GM21786 (cell line): ENCODE measurements around the gene ACP5.
A peak's percentile ranks its signal among the peaks of the same experiment; 100 is the strongest.
"Not testable (repeated sequence)": the region's sequence is repeated elsewhere in the genome, so short reads cannot be mapped to it uniquely, and the experiment has no call there.

Source experiments
- ATAC-seq: cut with Tn5 transposase; IDR thresholded peaks from one replicate; pipeline ENCODE4 v1.9.1; 2021; ENCODE audit not compliant: unreplicated experiment

The ACP5 gene

DNA sequence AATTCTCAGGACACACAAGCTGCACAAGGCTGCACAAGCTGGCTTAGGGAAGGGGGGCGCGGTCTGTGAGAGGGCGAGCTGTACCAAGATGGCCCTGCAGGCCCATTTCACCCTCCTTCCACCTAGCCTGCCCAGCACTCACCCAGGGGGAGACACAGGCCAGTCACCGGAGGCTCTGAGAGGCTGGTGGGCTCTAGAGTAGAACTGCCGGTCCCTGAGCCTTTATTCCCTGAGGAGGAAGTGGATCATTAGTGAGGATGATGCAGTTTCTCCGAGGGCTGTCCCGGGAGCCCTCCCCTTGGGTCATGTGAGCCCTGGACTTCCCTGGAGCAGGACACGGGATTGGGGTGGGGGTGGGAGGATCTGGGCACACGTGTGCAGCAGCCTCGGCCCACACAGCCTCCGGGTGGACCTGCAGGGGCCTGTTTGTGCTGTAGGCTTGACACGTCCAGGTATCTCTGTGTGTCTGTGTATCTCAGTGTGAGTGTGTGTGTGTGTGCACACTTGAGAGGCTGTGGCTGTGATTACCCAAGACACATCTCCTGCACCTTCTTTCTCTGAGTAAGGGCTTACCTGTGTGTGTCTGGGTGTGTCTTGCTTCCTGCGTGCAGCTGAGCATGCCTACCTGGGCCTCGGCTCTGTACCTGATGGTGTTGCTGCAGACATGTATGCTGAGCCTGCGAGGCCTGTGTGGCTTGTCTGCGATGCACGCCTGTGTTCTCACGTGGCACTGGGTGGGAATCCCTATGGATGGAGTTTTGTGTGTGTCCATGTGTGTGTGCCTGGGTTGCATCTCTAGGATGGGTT lies at the start of gene ACP5:
TSS of gene ACP5 (minus strand) at position 195 of the 807 bp plus-strand sequence. CDS start 328 bp downstream, outside the sequence.
- ATAC-seq = no peak

DNA sequence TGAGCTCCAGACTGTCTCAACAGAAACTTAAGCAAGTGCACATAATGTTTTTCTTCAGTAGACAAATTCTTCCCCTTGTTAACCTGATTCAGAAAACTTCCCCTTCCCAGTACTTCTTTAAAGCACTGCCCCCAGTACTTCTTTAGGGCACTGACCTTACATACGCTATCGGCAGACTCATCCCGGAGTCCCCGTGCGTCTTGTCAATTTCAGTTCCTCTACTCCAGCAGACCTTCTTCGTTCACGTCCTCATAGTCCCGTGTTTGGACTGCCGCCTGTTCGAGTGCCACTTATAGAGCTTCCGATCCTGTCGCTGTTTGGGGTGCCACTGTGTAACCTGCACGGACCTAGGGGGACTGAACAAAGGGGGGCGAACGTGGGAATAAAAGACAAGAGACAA lies 48.8 kb upstream of the ACP5 start:
- no peak for ATAC-seq

DNA sequence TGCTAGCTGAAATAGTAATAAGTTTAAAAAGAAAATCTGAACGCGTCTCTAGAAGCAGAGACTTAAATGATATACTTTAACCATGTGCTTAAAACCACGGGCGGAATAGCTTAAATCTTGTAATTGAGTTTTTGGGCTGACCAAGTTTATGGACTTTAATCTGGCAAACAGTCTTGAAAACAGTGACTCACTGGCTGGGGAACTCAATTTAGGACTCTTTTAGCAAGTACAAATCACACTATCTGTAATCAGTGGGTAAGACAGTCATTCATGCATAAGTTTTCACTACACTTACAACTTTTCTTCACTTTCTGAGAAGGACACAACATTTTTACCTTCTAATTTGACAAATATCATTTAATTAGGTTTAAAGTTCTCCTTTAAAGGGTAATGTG lies 46.6 kb upstream of the ACP5 start:
- no peak for ATAC-seq

DNA sequence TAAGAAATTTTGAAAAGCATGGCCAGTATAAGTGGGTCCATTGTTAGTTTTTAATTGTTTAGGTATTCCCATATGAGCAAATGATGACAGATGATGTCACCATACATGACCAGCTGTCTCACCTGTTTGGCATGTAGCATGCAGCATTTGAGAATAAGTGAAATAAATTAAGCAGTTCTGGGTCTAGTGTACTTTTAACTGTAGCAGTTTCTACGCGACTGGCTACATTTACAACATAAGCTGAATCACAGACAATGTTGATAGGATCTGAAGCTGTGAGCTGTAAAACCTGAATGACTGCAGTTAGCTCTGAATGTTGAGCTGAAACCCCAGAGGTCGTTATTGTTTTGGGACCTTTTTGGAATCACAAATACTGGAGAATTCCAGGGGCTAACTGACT lies 45.0 kb upstream of the ACP5 start:
- not testable (repeated sequence) for ATAC-seq

DNA sequence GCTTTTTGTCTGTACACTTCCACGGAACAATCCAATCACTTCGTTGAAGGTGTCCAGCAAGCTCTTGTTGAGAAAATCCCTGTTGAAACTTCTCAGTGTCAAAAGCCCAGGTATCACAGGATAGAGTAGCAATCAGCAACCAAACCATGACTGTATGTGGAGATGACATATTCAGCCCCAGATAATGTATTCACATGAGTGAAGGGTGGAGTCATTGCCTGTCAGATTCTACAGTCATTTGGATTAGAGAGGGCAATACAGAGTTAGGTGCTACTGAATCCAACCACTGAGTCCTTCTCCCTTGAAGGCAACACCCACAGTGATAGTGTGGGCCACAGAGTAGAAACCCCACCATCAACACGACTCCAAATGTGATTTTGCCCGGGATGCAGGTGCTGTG lies 43.1 kb upstream of the ACP5 start:
- ATAC-seq = no peak

DNA sequence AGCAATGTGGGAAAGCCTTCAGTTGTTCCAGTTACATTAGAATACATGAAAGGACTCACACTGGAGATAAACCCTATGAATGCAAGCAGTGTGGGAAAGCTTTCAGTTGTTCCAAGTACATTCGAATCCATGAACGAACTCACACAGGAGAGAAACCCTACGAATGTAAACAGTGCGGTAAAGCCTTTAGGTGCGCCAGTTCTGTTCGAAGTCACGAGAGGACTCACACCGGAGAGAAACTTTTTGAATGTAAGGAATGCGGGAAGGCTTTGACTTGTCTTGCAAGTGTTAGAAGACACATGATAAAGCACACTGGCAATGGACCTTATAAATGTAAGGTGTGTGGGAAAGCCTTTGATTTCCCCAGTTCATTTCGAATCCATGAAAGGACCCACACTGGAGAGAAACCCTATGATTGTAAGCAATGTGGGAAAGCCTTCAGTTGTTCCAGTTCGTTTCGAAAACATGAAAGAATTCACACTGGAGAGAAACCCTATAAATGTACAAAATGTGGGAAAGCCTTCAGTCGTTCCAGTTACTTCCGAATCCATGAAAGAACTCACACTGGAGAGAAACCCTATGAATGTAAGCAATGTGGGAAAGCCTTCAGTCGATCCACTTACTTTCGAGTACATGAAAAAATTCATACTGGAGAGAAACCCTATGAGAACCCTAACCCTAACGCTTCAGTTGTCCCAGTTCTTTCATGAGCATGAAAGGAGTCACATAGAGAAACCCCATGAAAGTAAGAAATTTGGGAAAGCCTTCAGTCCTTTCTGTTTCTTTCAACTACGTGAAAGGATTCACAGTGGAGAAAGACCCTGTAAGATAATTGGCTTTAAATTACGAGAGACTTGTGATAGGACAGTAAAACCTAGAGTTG lies 40.0 kb upstream of the ACP5 start:
- no peak for ATAC-seq

DNA sequence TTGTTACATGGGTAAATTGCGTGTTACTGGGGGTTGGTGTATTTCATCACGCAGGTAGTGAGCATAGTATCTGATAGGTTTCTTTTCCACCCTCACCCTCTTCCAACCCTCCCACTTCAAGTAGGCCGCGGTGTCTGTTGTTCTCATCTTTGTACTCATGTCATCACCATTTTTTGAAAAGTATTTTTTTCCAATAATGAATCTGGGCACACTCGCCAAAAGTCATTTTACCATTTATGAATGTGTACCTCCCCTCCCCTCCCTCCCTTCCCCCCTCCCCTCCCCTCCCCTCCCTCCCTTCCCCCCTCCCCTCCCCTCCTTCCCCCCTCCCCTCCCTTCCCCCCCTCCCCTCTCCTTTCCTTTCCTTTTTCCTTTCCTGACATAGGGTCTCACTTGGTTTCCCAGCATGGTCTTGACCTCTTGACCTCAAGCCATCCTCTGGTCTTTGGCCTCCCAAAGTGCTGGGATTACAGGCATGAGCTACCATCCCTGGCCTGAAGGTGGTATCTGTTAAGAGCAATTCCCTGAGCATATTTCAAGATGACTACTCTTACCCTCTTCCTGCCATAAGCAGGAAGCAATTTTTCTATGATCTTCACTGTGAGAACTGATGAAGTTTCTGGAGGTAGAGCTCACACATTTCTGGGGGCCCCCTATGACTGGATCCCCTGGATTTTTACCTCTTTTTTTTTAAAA lies 35.5 kb upstream of the ACP5 start:
- ATAC-seq = no peak

DNA sequence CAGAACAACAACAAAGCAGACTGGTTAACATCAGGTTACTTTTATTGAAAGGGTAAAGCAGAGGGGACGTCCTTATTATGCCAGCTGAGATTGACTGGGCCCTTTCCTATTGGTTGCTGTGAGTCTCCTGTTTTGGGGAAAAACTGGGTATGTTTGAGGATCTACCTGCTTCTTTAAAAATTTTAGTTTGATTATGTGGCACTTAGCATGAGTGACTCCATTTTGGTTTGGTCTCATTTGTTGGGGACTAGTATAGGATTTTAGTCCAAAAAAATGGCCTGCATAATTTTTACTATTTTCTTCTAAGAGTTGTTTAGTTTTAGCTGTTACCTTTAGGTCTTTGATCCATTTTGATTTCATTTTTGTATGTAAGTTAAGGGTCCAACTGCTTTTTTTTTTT lies 34.3 kb upstream of the ACP5 start:
- ATAC-seq = no peak

DNA sequence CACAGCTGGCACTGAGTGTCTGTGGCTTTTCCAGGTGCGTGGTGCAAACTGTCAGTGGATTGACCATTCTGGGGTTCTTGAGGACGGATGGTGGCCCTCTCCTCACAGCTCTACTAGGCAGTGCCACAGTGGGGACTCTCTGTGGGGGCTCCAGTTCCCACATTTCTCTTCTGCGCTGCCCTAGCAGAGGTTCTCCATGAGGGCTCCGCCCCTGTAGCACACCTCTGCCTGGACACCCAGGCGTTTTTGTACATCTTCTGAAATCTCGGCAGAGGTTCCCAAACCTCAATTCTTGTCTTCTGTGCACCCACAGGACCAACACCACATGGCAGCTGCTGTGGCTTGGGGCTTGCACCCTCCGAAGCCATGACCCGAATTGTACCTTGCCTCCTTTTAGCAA lies 29.0 kb upstream of the ACP5 start:
- ATAC-seq = no peak

DNA sequence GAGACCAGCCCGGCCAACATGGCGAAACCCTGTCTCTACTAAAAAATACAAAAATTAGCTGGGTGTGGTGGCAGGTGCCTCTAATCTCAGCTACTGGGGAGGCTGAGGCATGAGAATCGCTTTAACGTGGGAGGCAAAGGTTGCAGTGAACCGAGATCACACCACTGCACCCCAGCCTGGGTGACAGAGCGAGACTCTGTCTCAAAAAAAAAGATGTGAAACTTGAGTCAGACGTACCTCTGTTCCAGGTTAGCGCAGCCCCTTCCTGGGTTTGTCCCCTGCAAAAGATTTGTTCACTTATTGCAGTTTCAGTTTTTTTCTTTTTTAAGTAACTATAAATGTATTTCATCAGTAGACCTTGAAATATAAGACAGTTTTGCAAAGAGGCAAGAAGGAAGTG lies 22.3 kb upstream of the ACP5 start:
- ATAC-seq = not testable (repeated sequence)

DNA sequence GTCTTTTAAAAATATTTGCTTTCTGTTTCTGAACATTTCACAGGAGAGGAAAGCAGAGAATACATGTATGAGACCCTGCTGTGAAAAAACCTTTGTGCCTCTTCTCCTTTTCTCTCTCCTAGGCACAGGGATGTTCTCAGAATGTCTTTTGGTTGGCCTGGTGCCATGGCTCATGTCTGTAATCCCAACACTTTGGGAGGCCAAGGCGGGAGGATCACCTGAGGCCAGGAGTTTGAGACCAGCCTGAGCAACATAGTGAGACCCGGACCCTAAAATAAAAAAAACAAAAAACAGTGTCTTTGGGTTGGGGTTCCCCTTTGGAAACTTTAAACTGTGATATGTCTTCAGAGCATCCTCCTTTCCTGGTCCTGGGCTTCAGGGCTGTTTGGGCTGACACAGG lies 21.3 kb upstream of the ACP5 start:
- no peak for ATAC-seq

DNA sequence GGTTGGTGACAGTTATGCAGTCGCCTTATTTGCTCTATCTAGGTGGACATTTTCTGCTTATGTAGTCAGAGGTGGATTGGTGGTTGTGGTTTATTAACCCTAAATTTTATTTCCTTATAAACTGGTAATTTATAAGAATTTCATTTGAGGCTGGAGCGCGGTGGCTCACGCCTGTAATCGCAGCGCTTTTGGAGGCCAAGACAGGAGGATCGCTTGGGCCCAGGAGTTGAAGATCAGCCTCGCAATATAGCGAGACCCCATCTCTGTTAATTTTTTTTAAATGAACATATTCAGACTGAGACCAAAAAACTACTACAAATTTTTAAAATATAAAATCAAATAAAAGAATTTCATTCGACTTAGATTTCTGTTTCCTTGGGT lies 20.6 kb upstream of the ACP5 start:
- no peak for ATAC-seq

DNA sequence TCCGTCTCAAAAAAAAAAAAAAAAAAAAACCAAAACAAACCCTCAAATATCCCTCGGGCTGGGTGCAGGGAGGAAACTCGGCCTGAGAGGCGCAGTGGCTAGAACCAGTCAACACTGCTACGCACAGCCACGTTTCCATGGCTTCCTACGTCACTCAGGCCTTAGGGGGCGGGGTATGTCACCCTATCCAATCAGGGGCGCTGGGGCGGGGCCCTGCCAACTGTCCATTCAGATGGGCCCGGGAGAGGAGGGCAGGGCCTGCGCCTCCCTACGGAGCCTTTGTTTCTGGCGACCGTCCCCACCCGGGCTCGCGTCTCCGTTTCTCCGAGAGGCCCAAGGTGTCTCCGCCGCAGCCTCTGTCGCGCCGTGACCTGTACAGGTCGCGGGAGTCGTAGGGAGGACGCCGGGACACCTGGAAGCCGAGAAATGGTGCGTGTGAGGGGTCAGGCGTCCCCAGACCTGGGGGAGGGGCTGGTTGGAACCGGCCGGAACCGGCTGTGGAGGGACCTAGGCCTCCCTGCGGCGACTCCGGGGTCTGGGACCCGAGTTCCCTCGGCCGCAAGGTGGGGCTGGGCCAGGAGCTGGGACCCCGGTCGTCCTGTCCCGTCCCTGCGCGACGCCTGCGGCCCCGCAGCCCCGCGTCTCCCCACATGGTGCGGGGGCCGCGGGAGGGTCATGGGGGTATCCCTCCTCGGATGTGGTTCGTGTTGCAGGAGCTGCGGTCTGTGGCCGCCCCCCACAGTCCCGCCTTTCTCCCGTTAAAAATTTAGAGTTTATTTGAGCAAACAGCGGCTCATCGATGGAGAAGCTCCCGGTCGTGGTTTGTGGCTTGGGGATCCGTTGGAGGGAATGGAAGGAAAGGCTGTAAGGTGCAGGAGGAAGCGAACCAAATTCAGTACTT lies 20.0 kb upstream of the ACP5 start, which contains the start of gene ZNF627:
TSS of gene ZNF627 (plus strand) at position 282 of the 901 bp plus-strand sequence. CDS start at position 427, 145 bp downstream.
- ATAC-seq = peak; percentile 96

DNA sequence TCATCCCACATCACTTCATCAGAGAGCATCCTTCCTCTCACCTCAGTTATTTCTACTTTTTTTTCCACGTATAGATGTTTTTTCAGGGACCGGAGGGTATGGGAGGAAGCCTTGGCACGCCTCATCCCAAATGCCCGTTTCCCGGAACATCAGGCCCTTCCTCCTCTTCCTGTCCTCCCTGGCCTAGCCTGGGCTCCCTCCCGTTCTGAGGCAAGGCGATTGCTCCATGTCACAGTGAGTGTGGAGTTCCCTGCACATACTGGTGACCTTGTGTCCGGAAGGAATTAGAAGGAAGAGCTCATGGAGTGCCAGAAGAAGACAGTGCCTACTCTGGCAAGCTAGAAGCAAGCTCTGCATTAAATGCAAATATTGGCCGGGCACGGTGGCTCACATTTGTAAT lies 18.7 kb upstream of the ACP5 start:
- ATAC-seq = no peak

DNA sequence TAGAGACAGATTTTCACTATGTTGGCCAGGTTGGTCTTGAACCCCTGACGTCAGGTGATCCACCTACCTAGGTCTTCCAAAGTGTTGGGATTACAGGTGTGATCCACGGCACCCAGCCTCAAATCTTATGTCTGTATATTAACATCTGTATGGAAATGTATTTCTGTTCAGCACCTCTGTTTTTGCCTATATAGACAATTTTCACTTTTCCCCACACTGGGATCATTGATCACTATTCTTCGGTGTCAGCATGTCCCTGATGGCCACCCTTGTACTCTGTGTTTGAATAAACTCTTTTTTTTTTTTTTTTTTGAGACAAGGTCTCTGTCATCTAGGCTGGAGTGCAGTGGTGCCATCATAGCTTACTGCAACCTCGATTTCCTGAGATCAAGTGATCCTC lies 16.6 kb upstream of the ACP5 start:
- no peak for ATAC-seq

DNA sequence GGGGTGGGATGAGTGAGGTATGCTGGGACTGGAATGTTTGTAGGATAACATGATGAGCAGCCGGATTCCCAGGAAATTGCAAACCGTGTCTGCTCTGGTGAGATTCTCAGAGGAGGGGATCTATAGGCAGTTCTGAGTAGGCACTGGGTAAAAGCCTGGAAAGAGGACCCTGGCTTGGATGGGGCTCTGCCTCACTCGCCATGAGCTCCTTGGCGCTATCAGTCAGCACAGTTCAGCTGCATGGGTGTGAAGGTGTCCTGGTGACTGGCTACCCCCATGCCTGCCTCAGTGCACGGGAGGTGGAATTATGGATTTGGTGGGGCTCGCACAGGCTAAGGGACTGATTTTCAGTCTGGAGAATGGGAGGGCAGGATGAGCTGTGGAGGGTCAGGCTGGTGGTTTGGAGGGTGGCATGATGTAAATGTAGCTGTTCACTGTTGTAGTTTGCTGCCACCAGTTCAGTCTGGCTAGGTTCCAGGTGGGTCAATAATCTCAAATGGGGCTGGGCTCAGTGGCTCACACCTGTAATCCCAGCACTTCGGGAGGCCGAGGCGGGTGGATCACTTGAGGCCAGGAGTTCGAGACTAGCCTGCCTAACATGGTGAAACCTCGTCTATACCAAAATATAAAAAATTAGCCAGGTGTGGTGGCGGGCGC lies 10.7 kb upstream of the ACP5 start:
- ATAC-seq = no peak

DNA sequence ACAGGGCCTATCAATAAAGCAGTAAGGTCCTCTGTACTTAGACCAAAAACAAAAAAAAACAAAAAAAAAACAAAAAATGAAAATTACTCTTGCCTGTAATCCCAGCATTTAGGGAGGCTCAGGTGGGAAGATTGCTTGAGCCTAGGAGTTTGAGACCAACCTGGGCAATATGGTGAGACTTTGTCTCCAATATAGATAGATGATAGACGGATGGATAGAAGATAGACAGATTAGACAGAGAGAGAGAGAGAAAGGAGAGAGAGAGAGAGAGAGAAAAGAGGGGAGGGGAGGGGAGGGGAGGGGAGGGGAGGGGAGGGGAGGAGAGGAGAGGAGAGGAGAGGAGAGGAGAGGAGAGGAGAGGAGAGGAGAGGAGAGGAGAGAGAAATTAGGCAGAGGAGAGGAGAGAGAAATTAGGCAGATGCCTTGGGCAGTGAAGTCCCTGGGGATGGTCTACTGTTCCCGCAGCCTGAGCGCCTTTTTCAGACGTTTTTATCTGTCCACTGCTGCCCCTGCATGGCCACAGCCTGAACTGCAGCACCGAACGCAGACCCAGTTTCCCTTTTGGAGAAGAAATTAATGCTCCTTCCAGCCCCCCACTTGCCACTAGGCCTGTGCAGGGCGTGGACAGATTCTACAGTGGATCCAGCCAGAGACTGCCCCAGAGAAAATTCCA lies 10.0 kb upstream of the ACP5 start:
- peak; percentile 48 for ATAC-seq

DNA sequence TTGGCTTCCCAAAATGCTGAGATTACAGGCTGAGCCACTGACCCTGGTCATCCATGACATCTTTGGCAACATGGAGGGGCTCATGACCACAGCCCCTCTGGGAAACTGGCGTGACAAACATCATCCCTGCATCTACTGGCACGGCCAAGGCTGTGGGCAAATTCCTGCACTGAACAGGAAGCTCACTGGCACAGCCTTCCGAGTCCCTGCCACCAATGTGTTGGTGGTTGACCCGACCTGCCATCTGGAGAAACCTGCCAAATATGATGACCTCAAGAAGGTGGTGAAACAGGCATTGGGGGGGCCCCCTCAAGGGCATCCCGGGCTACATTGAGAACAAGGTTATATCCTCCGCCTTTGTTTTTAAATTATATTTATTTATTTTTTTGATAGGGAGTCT lies 8.9 kb upstream of the ACP5 start:
- ATAC-seq = no peak

DNA sequence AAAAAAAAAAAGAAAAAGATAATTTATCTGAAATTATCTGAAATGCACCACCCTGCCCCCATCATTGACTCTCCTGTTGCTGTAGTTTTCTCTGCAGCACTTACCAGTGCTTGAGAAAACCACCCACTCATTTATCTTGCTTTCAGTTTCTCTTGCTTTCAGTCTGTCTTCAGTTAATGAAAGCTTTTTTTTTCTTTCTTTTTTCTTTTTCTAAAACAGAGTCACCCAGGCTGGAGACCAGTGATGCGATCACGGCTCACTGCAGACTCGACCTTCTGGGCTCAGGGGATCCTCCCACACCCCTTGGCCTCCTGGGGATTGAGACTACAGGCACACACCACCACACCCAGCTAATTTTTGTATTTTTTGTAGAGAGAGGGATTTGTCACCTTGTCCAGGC lies 4.3 kb upstream of the ACP5 start:
- peak; percentile 69 for ATAC-seq
